Measurements from ENCODE around the gene SUN5.

Gene SUN5

DNA sequence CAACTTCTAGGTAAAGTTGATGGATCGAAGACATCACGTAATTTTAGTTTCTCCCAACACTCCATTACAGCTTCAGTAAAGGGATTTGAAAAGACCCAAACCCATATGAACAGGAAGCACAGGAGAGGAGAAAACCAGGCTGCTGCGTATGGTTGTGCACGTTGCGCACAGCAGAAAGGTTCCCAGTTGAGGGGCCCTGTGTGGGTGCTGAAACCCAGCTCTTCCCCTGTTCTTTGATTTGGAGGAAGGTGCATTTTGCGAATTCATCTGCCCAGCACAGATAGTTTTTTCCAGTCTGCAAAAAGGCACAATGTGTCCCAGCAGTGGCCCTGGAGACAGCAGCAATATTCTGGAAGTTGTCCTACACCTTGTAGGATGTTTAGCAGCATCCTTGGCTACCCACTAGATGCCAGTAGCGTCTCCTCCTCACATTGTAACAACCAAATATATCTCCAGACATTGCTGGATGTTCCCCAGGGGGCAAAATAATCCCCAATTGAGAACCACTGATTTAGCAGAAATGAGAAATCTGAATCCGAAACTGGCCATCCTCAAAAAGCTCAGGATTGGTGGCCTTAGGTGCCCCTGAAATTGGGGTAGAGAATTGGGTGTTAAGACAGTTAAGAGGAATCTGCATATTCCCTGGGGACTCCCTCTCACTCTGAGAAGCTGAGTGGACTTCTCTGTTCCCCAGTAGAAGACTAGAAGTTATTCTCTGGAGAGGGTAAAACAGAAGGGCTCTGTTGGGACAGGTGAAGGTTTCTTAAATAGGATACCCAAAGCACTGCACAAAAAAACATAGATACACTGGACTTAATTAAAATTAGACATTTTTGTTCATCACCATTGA is 12.2 kb downstream of the SUN5 start:
- DNase-seq: no peak

DNA sequence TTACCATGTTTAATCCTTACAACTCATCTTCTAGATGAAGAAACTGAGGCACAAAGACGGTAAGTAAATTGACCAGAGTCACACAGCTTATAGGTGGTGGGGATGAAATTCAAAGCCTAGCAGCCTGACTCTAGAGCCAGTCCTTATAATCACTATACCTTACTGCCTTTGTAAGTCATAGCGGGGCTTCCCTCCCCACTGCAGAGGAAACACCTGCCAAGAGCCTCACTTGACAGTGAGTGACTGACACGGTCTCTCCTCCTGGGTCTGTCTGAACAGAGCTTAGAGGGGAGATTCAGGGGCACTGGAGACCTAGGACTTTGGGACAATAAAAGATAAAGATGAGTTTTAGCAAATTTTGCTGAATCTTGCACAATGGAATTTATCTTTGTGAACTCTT is 12.8 kb downstream of the SUN5 start:
- DNase-seq: no peak

DNA sequence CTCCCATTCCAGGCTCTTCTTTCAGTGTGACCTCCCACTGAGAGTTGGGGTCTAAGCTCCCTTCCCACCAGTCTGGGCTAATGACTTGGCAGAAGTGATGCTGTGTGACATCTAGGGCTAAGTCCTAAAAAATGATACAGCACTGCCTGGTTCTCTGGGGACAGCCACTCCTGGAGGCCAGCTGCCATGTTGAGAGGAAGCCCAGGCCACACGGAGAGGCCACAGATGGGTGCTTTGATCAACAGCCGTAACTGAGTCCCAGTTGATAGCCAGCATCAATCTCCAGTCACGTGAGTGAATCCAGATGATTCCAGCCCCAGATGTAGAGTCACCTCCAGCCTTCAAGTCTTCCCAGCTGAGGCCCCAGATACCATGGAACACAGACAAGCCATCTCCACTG is 13.8 kb downstream of the SUN5 start:
- no peak for DNase-seq

DNA sequence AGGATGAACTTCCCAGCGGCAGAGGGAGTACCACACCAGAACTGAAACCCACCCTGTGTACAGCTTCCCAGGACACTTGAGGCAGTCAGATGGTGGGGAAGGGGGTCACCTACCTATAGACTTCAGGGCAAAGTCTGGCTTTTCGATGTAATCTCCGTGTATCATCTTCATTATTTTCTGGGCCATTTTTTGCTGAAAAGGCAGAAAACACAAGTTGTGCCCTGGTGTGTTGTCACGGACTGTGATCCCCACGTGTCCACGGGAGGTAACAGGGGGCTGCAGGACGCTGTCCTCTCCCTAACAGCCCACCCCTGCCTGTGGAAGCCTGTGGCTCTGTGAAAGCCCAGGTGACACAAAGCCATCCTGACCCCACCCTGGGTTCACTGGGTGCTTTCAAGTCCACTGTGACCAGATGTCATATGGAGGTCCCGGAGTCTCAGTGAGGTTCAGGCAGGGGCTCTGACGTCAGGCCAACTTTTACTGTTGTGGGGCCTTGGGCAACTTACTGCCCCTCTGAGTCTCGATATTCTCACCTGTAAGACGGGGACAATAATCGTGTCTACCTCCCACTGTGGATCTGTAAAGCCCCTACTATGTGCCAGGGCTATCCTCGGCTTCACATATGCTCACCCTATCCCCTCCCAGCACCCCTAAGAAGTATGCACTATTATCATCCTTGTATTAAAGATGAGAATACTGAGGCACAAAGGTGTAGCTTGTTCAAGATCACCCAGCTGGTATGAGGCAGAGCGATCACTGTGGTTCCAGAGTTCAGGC is 14.5 kb downstream of the SUN5 start:
- DNase-seq: no peak

GRCh38 chr20:32988008-32988407 is 16.2 kb downstream of the SUN5 start:
- no peak for DNase-seq

- DNase-seq: no peak
Observed at GRCh38 chr20:32987044-32987825, 17.0 kb downstream of the SUN5 start.

DNA sequence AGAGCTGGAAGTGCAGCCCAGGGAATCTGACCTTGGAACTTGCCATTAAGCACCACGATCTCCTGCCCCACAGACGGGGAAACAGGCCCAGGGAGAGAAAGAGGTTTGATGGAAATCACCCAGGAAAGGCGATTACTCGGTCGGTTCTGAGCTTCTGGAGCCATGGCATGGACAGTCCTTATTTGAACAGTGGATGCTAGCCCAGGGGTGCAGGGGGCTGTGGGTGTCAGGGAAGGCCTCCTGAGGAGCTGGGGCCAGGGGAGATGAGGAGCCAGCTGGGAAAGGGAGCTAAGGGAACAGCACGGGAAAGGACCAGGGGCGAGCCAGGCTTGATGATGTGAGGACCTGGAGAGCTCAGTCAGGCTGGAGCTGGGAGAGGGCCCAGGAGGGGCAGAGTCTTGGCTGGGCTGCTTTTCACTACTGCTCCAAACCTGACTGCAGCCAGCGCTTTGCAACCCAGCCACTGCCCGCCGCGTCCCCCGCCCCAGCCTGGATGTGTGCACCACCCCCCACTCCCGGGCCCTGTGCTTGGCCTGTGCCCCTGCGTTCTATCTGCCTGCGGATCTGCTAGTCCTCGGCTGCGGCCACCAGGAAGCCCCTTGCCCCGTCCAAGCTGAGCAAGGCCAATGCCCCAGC is 17.8 kb downstream of the SUN5 start:
- DNase-seq: no peak

DNA sequence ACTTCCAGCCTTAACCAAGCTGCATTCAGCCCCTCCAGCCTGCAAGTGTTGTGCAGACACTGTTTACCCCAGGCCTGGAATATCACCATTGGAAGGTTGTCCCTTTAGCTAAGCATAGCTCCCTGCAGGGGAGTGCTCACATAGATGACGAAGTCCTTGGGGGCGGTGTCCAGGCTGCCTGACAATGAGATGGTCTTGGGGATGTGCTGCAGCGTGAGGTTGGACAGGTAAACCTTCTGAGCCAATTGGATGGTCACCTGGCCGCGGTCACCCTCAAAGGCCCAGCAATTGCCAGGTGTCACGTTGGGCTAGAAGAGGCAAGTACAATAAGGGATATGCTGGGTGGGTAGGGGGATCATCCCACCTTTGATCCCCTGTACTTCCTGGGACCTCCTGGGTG is 18.6 kb downstream of the SUN5 start:
- DNase-seq: no peak

GRCh38 chr20:32984631-32985354 is 19.4 kb downstream of the SUN5 start:
- no peak for DNase-seq

DNA sequence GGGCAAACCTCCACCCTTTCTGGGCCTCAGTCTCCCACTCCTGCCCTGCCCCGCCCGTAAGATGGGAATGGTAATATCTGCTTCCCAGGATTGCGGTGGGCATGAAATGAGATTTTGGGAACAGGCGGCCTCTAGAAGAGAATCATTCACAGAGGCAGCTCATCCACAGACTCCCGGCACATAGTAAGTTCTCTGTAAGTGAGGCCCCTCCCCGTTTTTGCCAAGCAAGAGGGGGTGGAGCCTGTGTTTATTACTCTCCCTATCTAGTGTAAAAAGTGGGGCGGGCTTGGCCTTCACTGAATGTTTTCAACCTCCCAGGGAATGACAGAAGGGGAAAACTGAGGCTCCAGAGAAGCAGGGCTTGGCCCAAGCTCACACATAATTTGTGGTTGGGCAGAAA is 20.0 kb downstream of the SUN5 start:
- DNase-seq: no peak

DNA sequence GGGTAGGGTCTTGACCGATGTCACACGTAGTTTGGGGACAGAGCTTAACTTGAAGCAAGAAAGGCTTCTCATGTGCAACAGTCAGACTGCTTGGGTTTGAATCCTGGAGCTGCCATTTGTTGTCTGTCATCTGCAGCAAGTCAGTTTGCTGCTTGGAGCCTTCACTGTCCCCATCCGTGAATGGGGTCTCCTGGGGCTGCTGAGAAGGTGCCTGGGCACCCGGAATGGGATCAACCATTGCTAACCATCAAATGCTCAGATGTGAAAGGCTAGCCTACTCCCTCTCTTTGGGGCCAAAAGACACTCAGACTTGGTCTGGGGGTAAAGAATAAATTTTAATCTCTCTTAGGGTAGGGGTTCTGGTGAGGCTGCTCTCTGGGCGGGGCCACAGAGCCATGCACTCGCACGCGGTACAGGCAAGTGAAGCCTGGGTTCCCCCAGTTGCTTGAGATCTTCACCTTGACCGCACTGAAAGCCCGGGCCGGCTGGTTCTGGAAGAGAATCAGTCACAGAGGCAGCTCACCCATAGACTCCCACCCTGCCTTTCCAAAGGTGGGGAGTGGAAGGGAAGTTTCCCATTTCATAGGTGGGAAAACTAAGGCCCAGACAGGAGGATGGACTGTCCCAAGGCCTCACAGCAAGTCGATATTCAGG is 20.6 kb downstream of the SUN5 start:
- DNase-seq: no peak

DNA sequence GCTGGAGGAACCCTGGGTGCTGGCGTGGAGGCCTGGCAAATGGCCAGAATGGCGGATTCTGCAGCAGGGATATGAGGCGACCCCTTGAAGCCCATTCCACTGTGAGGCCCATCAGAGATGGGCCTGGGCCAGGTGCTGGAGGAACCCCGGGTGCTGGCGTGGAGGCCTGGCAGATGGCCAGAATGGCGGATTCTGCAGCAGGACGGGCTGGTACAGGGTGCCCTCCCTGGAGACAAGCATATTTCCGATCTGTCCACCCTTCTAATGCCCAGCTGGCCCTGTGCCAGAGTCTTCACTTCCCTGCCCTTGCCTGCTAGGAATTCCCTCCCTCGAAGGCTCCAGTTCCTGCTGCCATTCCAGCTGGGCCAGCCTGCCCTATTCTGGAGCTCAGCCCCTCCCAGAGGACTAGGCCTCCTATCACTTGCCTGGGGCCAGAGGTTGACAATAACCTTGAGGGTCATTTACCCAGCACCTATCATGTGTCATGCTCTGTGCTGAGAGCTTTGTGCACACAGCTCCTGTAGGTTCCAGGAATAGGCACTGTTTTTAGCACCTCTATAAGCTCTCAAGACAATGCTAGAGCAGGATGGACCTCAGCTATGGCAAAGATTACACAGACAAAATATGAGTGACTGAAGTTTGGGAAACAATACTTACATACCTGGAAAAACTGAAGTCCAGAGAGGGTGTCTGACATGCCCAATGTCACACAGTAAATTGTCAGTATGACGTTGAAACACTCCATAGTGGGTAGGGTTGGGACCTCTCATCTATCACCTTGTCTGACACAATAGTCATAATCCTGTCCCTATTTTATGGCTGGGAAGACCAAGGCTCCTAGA is 21.4 kb downstream of the SUN5 start:
- no peak for DNase-seq

GRCh38 chr20:32980990-32981389 is 23.2 kb downstream of the SUN5 start:
- no peak for DNase-seq

- DNase-seq: no peak
Observed at GRCh38 chr20:32980131-32980941, 23.9 kb downstream of the SUN5 start.

DNA sequence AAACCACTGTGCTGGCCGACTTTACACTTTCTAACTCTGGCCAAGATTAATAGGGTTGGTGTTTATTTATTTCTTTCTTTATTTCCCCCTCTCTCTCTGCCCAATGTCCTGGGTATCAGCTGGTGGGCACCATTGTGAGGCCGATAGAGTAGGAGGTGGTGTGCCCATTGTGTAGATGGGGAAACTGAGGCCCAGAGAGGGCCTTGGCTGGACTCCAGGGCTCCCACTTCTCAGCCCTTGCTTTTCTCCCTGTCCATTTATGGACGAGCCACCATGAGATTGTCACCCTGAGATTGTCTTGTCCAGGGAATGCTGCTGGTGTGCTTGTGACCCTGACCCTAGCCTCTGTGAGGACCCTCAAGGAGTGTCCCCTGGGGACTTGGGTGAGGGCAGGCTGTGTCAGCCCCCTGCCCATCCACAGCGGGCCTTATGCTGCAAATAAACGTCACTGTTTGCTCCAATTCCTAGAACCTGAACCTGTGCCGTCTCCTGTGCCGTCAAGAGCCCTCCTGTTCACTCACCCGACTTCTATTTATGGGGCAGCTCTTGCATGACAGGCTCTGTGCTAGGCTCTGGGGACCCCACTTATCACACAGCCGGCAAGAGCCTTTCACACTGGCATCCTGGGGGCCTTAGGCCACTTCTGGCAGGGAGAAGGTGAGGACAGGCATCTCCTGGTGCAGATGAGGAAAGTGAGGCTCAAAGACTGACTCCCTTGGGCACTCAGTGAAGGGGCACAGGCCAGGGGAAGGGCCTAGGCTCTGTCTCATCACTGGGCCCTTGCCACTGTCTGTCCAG is 24.8 kb downstream of the SUN5 start:
- DNase-seq: no peak

DNA sequence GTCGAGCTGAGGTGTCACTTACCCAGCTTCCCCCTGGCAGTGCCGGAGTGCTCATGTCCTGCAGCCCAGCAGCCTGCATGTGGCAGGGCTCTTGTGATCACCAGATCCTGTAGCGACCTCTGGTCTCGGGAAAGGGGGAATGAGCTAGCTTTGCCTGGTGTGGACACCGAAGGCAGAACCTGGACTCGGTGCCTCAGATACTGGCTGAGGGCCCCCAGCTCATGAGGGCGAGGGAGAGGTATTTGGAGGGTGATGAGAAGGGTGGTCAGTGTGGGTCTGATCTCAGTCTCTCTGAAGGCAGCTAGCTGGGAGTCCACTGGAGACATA is 26.3 kb downstream of the SUN5 start:
- DNase-seq: no peak

DNA sequence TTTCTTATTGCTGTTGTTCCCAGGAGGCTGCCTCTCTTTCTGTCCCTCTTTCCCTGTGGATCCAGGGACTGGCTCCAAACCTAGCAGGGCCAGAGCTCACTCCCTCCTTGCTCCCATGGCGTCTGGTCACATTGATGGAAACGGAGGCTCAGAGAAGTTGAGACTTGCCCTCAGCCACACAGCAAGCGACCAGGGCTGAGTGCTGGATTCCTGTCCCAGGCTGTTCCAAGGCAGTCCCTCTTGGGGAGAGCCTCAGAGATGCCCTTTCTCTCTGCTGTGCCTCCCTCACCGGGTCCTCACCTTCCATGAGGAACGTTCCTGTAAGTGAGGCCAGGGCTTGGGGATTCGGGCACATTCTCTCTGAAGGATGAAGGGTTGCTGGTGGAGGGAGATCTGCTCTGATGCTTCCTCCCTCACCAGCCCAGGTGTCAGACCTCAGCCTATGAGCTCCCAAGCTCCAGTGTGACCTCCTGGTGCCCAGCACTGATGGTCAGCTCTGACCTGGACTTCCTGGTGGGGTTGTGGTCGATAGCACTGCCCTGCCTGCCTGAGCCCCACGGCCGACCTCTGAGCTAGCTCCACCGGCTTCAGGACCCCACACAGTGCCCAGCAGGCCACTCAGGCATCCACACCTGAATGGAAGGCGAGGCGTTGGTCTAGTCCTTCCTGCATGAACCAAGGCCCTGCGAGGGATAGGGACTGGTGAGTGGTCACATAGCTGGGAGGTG is 26.8 kb downstream of the SUN5 start:
- DNase-seq: no peak

DNA sequence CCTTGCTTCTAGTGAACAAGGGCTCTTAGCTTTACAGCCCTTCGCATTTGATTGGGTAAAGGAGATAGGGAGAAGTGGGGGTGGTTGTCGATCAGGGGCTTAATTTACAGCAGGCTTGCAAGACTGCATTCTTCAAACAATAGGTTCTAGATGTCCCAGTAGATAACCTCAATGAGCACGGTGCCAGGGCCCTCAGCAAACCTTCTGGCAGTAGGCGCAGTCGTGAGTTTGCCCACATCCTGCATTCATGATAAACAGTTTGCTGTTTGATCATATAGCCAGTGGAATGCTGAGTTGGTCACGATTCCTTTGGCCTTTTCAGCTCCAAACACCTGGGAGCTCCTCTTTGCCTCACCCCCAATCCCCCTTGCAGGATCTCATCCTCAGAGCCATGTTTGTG is 27.5 kb downstream of the SUN5 start:
- no peak for DNase-seq

Data from T-helper 9 cell (primary cell).